Measurements from ENCODE around the gene ADO.

GRCh38 chr10:62829622-62830021, 25.1 kb downstream of the ADO start:
- no peak for TF ChIP-seq CTCF (IDR thresholded peaks at IDR 0.05; ENCODE audit: insufficient read depth, low read depth, low read length)
- TF ChIP-seq EZH2 (IDR thresholded peaks at IDR 0.05; ENCODE audit: insufficient read depth, low read length): no peak

Data from astrocyte (in vitro differentiated cells and primary cell).